ENCODE results near the gene LRRC51.
"Not testable (repeated sequence)": the region's sequence is repeated elsewhere in the genome, so short reads cannot be mapped to it uniquely, and the experiment has no call there.

LRRC51 gene

GRCh38 chr11:72111300-72112142 is 30.9 kb downstream of the LRRC51 start:
- DNase-seq = no peak

GRCh38 chr11:72112143-72112977 is 31.7 kb downstream of the LRRC51 start, which contains the start of gene ANAPC15:
ANAPC15 (minus strand) TSS chr11:72112695; CDS start chr11:72111276, 1,419 bp downstream.
- peak; percentile 99 for DNase-seq

- DNase-seq = no peak
Measured at GRCh38 chr11:72112978-72113808, 32.5 kb downstream of the LRRC51 start.

GRCh38 chr11:72114570-72114969 is 33.9 kb downstream of the LRRC51 start:
- DNase-seq = no peak

- DNase-seq = no peak
Measured at GRCh38 chr11:72116019-72116755, 35.5 kb downstream of the LRRC51 start.

- DNase-seq = no peak
Measured at GRCh38 chr11:72119198-72119597, 38.5 kb downstream of the LRRC51 start.

- no peak for DNase-seq
Measured at GRCh38 chr11:72120930-72121329, 40.3 kb downstream of the LRRC51 start.

GRCh38 chr11:72122607-72123006 is 42.0 kb downstream of the LRRC51 start:
- no peak for DNase-seq

- DNase-seq = no peak
Measured at GRCh38 chr11:72123117-72123653, 42.5 kb downstream of the LRRC51 start.

- DNase-seq = no peak
Measured at GRCh38 chr11:72124046-72124445, 43.4 kb downstream of the LRRC51 start.

GRCh38 chr11:72125956-72126355 is 45.3 kb downstream of the LRRC51 start:
- no peak for DNase-seq

GRCh38 chr11:72127923-72128322 is 47.3 kb downstream of the LRRC51 start:
- no peak for DNase-seq

GRCh38 chr11:72129381-72129780 is 48.7 kb downstream of the LRRC51 start:
- DNase-seq = no peak

- DNase-seq = no peak
Measured at GRCh38 chr11:72132646-72133045, 52.0 kb downstream of the LRRC51 start.

GRCh38 chr11:72135473-72135872 is 54.8 kb downstream of the LRRC51 start, which contains the start of gene FOLR3:
FOLR3 (plus strand) TSS chr11:72135725; CDS start chr11:72135953, 228 bp downstream.
- not testable (repeated sequence) for DNase-seq

GRCh38 chr11:72135891-72136683 is 55.4 kb downstream of the LRRC51 start:
- no peak for DNase-seq

GRCh38 chr11:72136684-72137262 is 56.1 kb downstream of the LRRC51 start:
- DNase-seq = no peak

- no peak for DNase-seq
Measured at GRCh38 chr11:72138821-72139390, 58.3 kb downstream of the LRRC51 start.

GRCh38 chr11:72139500-72139899 is 58.9 kb downstream of the LRRC51 start:
- no peak for DNase-seq

GRCh38 chr11:72140661-72141060 is 60.0 kb downstream of the LRRC51 start:
- no peak for DNase-seq
